Mesothelial cell of epicardium (in vitro differentiated cells): ENCODE results near the gene ADM. TPM values are rescaled to one million over a fixed set of nuclear protein-coding genes. Genes with fewer than 3 reads are reported as not detected.

ENCODE experiments used
- DNase-seq, 2 experiments: peaks; one replicate each; pipeline ENCODE4 v3.0.0; 2021; ENCODE audit warnings: low spot score in 2 of 2; ENCODE audit not compliant: unreplicated experiment in 2 of 2
- H3K27ac Mint-ChIP-seq: 2 replicates; pipeline ENCODE4 v1.8.0; 2021; ENCODE audit warnings: mixed read lengths
- H3K27me3 Mint-ChIP-seq: 2 replicates; pipeline ENCODE4 v1.8.0; 2021; ENCODE audit warnings: low read depth, mixed read lengths
- H3K36me3 Mint-ChIP-seq: 2 replicates; pipeline ENCODE4 v1.8.0; 2021; ENCODE audit warnings: mixed read lengths
- H3K4me1 Mint-ChIP-seq: 2 replicates; pipeline ENCODE4 v1.8.0; 2021; ENCODE audit warnings: mixed read lengths
- H3K4me3 Mint-ChIP-seq: 2 replicates; pipeline ENCODE4 v1.8.0; 2021; ENCODE audit warnings: mild to moderate bottlenecking, moderate library complexity, mixed read lengths
- H3K9me3 Mint-ChIP-seq: 2 replicates; pipeline ENCODE4 v1.8.0; 2021; ENCODE audit warnings: mixed read lengths
- total RNA-seq: library from RNA; stranded (reverse); gene quantifications from 3 replicates; pipeline ENCODE4 v1.2.1, GENCODE V29; 2021
- TF ChIP-seq, protein P1 (sequence below): fragments of 200-600 bp; sonication (generic); IDR thresholded peaks from one replicate; pipeline ENCODE4 v1.5.0; 2021; ENCODE audit warnings: antibody characterized with exemption; ENCODE audit not compliant: unreplicated experiment

The ADM gene
- total RNA-seq, 1 donor from 2014 or later: 13.8 TPM

DNA sequence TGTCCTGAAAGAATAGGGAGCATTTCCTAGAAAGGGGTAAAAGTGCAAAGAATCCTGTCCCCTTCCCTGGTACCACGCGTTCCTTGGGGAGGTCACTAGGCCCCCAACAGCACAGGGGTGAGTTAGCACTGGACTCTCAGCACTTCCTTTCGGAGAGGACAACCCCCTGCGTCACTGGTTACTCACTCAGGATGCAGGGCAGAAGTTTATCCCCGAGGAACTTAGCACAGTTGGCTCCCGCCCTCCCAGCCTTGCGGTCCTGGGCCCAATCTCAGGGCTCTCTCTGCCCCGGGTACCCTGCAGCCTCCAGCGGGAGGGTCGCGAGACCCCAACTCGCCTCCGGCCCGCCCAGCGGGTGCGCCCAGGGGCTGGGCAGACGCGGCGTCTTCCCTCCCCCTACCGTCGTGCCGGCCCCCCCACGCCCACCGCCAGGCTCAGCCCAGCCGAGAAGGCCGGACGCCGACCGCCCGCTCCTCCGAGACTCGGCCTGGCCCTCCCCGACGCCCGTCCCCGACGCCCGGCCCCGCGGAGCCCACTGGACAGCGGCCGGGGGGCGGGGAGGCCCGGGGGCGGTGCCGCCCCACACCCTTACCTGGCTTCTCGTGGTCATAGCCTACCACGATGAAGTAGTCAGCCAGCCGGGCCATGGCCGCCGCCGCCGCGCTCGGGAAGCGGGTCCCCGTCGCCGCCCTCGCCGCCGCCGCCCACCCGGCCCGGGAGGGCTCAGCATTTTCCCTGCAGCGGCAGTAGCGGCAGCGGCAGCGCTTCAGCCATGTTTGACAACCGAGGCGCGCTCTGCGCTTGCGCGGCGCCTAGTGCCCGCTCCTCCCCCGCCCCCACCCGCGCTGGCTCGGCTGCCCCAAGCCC is 11.2 kb upstream of the ADM start, which contains the start of gene SBF2:
TSS of gene SBF2 (minus strand) at position 797 of the 867 bp plus-strand sequence. CDS start at position 647, 150 bp downstream.
- Mint-ChIP-seq H3K36me3 (peaks cover 3% of the 10 kb centered on the region), H3K27me3 (no peaks in the 10 kb centered on the region), H3K27ac (peak within 1 kb of the TSS; percentile 96), H3K4me3 (peak within 1 kb of the TSS; percentile 91), H3K9me3 (no peaks in the 10 kb centered on the region), H3K4me1 (peaks cover 29% of the 10 kb centered on the region)
- DNase-seq: peak; percentile 84 to 89
- TF ChIP-seq, protein P1, sequence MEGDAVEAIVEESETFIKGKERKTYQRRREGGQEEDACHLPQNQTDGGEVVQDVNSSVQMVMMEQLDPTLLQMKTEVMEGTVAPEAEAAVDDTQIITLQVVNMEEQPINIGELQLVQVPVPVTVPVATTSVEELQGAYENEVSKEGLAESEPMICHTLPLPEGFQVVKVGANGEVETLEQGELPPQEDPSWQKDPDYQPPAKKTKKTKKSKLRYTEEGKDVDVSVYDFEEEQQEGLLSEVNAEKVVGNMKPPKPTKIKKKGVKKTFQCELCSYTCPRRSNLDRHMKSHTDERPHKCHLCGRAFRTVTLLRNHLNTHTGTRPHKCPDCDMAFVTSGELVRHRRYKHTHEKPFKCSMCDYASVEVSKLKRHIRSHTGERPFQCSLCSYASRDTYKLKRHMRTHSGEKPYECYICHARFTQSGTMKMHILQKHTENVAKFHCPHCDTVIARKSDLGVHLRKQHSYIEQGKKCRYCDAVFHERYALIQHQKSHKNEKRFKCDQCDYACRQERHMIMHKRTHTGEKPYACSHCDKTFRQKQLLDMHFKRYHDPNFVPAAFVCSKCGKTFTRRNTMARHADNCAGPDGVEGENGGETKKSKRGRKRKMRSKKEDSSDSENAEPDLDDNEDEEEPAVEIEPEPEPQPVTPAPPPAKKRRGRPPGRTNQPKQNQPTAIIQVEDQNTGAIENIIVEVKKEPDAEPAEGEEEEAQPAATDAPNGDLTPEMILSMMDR: no peak

DNA sequence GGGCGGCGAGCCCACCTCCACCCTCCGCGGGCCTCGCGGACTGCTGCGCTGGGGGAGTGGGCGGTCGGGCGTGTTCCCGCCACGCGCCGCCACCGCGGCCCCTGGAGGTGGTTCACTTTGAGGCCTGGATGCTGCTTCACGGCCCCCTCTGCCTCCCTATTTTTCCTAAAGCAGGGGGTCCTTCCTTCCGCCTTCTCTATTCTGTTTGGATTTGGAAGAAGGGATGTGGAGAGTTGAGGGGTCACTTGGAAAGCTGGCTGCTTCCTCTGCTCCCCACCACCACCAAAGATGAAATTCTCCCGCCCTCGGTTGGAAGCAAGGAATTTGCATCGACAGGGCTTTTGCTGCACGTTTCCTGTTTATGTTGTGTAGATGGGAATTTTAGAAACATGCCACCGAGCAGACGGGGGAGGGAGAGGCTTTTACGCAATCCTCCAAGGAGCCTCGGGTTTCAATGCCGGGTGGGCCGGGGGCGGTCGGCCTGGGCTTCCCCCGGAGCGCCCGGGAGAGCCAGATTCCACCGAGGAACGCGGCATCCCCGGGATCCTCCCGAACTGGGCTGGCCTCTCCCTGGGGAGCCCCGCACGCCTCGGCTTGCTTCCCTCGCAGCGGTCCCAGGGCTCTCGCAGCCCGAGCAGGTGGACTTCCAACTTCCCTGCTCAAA is 10.5 kb upstream of the ADM start:
- Mint-ChIP-seq H3K4me1 (peaks cover 29% of the 10 kb centered on the region), H3K9me3 (no peaks in the 10 kb centered on the region), H3K27me3 (no peaks in the 10 kb centered on the region), H3K4me3 (peak overlapping the region; percentile 91), H3K36me3 (peaks cover 3% of the 10 kb centered on the region), H3K27ac (peak overlapping the region; percentile 96)
- DNase-seq: peak in 1 of 2 experiments; percentile 70
- TF ChIP-seq, protein P1: no peak

DNA sequence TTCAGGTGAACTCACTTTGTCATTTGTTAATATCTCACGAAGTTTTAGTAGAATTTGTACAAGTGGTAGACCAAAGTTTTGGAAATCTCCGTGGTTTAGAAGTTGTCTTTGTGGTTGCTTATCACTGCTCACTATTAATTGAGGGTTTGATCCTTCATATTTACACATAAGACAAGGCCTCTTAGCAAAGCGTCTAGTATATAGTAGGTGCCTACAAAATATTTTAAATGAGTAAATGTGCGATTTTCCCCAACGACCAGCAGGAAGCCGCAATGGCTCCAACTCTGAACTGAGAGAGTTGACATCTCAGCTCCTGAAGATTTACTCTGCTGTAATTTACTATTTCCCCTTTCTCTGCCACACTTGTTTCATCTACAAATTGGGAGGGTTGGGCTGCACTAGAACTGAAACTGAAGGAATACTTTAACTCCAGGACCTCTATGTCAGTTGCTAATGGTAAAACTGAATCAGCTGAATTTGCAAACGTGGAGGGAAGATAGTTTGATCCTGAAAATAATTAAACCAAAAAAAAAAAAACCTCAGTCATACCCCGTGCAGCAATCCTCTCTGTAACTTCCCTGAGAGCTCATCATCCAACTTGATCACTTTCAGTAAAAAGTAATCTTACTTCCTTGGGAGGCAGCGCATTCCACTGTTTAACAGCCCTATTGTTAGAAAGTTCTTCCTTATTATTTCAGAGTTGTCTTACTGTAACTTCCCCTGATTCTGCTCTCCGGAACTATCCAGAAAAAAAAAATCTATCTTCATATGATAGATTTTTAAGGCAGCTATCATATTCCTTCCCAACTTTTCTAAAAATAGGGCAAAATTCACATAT is 9.6 kb upstream of the ADM start:
- peaks cover 29% of the 10 kb centered on the region for H3K4me1 Mint-ChIP-seq
- peak overlapping the region; percentile 91 for H3K4me3 Mint-ChIP-seq
- no peaks in the 10 kb centered on the region for H3K9me3 Mint-ChIP-seq
- no peak for DNase-seq
- H3K27ac Mint-ChIP-seq: peak overlapping the region; percentile 96
- peaks cover 2% of the 10 kb centered on the region for H3K36me3 Mint-ChIP-seq
- TF ChIP-seq, protein P1: no peak
- no peaks in the 10 kb centered on the region for H3K27me3 Mint-ChIP-seq

DNA sequence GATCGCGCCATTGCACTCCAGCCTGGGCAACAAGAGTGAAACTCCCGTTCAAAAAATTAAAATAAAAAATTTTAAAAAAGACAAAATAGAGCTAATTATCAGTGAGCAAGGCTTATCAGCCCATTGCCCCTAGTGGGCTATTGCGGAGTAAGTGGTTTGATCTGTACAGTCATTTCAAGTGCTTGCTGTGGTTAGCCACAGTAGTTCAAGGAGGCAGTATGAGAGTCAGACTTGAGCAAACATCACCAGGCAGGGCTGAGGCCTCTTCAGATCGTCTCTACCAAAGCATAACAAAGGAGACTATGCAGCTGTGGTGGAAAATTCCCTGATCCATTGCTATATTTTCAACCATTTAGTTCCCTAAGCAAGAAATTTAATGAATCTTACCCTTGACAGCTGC is 6.5 kb upstream of the ADM start:
- TF ChIP-seq, protein P1: no peak
- Mint-ChIP-seq H3K4me1 (peaks cover 25% of the 10 kb centered on the region), H3K4me3 (no peak overlapping the region), H3K9me3 (no peaks in the 10 kb centered on the region), H3K27me3 (peaks cover 1% of the 10 kb centered on the region), H3K27ac (no peak overlapping the region), H3K36me3 (no peaks in the 10 kb centered on the region)
- DNase-seq: no peak

DNA sequence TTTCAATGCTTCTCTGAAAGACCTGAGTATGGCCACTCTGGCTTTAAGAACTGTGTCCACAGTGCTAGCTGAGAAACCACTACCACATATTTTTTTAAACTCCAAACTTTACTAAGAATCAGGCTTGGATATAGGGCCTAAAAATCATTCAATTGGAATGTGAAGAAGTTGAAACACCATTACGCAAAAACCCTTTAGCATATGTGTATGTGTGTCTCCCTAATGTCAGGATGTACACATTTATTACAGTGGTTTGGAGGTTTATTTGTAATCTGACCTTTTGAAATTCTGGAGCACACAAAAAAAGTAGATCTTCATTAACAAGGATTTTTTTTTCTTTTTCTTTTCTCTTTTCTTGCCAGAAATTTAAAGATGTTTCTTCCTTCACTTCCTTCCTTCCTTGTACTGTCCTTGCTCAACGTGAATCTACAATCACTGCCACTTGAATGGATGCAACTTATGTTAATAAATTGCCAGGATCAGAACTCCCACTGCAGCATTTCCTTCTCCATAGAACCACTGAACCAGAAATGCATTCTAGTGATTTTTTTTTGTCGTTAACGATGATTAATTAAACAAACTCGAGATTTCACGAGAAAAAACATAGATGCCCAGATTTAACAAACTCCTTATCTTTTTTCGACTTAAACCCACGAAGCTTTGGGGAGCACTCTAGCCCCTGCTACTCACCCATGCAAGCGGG is 3.1 kb upstream of the ADM start:
- DNase-seq: no peak
- TF ChIP-seq, protein P1: no peak
- H3K27ac Mint-ChIP-seq: peak overlapping the region; percentile 66
- H3K9me3 Mint-ChIP-seq: no peaks in the 10 kb centered on the region
- H3K4me3 Mint-ChIP-seq: peak overlapping the region; percentile 97
- H3K36me3 Mint-ChIP-seq: no peaks in the 10 kb centered on the region
- peaks cover 19% of the 10 kb centered on the region for H3K27me3 Mint-ChIP-seq
- peaks cover 33% of the 10 kb centered on the region for H3K4me1 Mint-ChIP-seq
